ENCODE measurements around the gene SLC2A3. TPM values are rescaled to one million over a fixed set of nuclear protein-coding genes. Genes with fewer than 3 reads are reported as not detected.
"Not testable (repeated sequence)": the region's sequence is repeated elsewhere in the genome, so short reads cannot be mapped to it uniquely, and the experiment has no call there.

Gene SLC2A3
- total RNA-seq, 1 donor from 2014 or later = 23.5 TPM

- no peak for DNase-seq (ENCODE audit: low spot score)
- intact Hi-C loops (cut with DNase I) = no loop called here
Observed at GRCh38 chr12:7923241-7924236, 12.4 kb downstream of the SLC2A3 start.

GRCh38 chr12:7921181-7921580, 14.8 kb downstream of the SLC2A3 start:
- intact Hi-C loops (cut with DNase I); DNase-seq (ENCODE audit: low spot score): not testable (repeated sequence)

GRCh38 chr12:7918268-7918590, 17.8 kb downstream of the SLC2A3 start:
- DNase-seq (ENCODE audit: low spot score); intact Hi-C loops (cut with DNase I): not testable (repeated sequence)

- no peak for DNase-seq (ENCODE audit: low spot score)
- intact Hi-C loops (cut with DNase I) = no loop called here
Observed at GRCh38 chr12:7917392-7918267, 18.4 kb downstream of the SLC2A3 start.

GRCh38 chr12:7916936-7917335, 19.1 kb downstream of the SLC2A3 start:
- intact Hi-C loops (cut with DNase I) = no loop called here
- DNase-seq (ENCODE audit: low spot score) = no peak

GRCh38 chr12:7915661-7916403, 20.2 kb downstream of the SLC2A3 start:
- intact Hi-C loops (cut with DNase I) = no loop called here

GRCh38 chr12:7910106-7910505, 25.9 kb downstream of the SLC2A3 start:
- intact Hi-C loops (cut with DNase I); DNase-seq (ENCODE audit: low spot score): not testable (repeated sequence)

More at GRCh38 chr12:7915661-7916403, 20.2 kb downstream of the SLC2A3 start:
- DNase-seq (ENCODE audit: low spot score) = no peak

GRCh38 chr12:7907009-7907408, 29.0 kb downstream of the SLC2A3 start:
- intact Hi-C loops (cut with DNase I) = no loop called here

GRCh38 chr12:7906303-7906702, 29.7 kb downstream of the SLC2A3 start:
- DNase-seq (ENCODE audit: low spot score); intact Hi-C loops (cut with DNase I): not testable (repeated sequence)

More at GRCh38 chr12:7907009-7907408, 29.0 kb downstream of the SLC2A3 start:
- no peak for DNase-seq (ENCODE audit: low spot score)

- DNase-seq (ENCODE audit: low spot score); intact Hi-C loops (cut with DNase I): not testable (repeated sequence)
Observed at GRCh38 chr12:7905600-7906125, 30.3 kb downstream of the SLC2A3 start.

GRCh38 chr12:7905071-7905470, 30.9 kb downstream of the SLC2A3 start:
- intact Hi-C loops (cut with DNase I) = no loop called here
- no peak for DNase-seq (ENCODE audit: low spot score)

GRCh38 chr12:7902416-7902815, 33.6 kb downstream of the SLC2A3 start:
- DNase-seq (ENCODE audit: low spot score); intact Hi-C loops (cut with DNase I): not testable (repeated sequence)

- intact Hi-C loops (cut with DNase I) = no loop called here
Observed at GRCh38 chr12:7899755-7900154, 36.2 kb downstream of the SLC2A3 start.

GRCh38 chr12:7896726-7897125, 39.3 kb downstream of the SLC2A3 start:
- intact Hi-C loops (cut with DNase I); DNase-seq (ENCODE audit: low spot score): not testable (repeated sequence)

More at GRCh38 chr12:7899755-7900154, 36.2 kb downstream of the SLC2A3 start:
- DNase-seq (ENCODE audit: low spot score) = no peak

GRCh38 chr12:7892186-7892980, 43.6 kb downstream of the SLC2A3 start:
- DNase-seq (ENCODE audit: low spot score) = no peak
- intact Hi-C loops (cut with DNase I) = no loop called here

GRCh38 chr12:7884689-7885088, 51.3 kb downstream of the SLC2A3 start:
- intact Hi-C loops (cut with DNase I) = no loop called here
- no peak for DNase-seq (ENCODE audit: low spot score)

GRCh38 chr12:7881736-7882120, 54.3 kb downstream of the SLC2A3 start:
- intact Hi-C loops (cut with DNase I); DNase-seq (ENCODE audit: low spot score): not testable (repeated sequence)

- intact Hi-C loops (cut with DNase I); DNase-seq (ENCODE audit: low spot score): not testable (repeated sequence)
Observed at GRCh38 chr12:7880952-7881735, 54.8 kb downstream of the SLC2A3 start.
